Hematopoietic multipotent progenitor cell treated with erythropoietin and hydrocortisone succinate and interleukin-3 and kit ligand, for 8 days (in vitro differentiated cells): ENCODE data around the gene SH3BP5L.
A peak's percentile ranks its signal among the peaks of the same experiment; 100 is the strongest.
"Not testable (repeated sequence)": the region's sequence is repeated elsewhere in the genome, so short reads cannot be mapped to it uniquely, and the experiment has no call there.

Experiments used
- DNase-seq: peaks from one replicate; pipeline ENCODE4 v3.0.0-alpha.2; 2015

The SH3BP5L gene

DNA sequence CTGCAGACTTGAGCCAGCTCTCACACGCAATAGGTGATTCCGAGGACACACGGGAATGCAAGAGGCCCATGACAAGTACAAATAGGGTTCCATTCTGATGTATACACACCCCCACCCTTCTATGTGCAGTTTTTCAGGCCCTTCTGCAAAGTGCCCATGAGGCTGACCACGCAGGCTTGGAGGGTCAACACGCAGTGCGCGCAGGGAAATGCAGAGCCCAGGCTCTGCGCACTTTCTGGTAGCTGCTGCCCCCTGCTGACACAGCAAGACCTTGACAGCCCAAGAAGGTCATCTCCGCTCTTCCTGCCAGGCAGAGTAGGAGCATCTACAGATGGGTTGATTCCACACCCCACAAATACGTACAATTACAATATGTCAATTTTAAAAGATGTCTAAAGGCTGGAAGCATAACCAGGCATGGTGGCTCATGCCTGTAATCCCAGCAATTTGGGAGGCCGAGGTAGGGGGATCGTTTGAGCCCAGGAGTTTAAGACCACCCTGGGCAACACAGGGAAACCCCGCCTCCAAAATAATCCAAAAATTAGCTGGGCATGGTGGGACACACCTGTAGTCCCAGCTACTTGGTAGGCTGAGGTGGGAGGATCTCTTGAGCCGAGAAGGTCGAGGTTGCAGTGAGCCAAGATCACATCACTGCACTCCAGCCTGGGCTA lies 18.5 kb downstream of the SH3BP5L start:
- peak; percentile 62 for DNase-seq

GRCh38 chr1:248805876-248806275 lies 19.8 kb downstream of the SH3BP5L start:
- DNase-seq, result peak; percentile 44

- DNase-seq, result peak; percentile 51
Measured at GRCh38 chr1:248804771-248805681, 20.7 kb downstream of the SH3BP5L start.

DNA sequence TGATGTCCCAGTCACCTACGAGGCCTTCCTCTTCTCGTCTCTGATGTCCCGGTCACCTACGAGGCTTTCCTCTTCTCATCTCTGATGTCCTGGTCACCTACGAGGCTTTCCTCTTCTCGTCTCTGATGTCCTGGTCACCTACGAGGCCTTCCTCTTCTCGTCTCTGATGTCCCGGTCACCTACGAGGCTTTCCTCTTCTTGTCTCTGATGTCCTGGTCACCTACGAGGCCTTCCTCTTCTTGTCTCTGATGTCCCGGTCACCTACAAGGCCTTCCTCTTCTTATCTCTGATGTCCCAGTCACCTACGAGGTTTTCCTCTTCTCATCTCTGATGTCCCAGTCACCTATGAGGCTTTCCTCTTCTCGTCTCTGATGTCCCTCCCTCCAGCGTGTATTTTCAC lies 22.2 kb downstream of the SH3BP5L start:
- not testable (repeated sequence) for DNase-seq

GRCh38 chr1:248802454-248802853 lies 23.3 kb downstream of the SH3BP5L start:
- no peak for DNase-seq

DNA sequence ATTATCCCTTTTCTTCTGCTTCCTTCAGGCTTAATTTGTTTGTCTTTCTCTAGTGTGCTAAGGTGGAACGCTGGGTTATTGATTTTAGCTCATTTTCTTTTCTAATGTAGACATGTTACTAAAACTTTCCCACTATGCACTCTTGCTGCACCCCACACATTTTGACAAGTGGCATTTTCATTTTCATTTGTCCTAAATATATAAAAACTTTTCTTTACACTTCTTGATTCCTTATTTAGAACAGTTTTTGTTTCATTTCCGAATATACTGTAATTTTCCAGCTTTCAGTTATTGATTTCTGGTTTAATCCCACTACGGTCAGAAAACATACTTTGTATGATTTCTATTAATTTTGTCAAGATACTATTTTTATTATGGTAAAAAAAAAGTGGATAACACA lies 25.3 kb downstream of the SH3BP5L start:
- no peak for DNase-seq

DNA sequence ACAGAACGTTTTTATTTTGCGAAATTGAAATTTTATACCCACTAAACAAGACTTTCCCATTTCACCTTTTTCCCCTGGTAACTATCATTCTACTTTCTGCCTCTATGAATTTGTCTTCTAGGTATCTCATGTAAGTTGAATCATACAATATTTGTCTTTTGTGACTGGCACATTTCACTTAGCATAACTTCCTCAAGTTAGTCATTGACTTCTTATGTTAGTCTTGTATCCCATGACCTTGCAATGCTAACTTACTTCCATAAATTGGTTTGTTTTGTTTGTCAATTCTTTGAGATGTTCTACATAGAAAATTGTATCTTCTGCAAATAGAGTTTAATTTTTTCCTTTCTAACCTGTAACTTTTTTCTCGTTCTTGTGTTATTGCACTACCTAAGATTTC lies 26.9 kb downstream of the SH3BP5L start:
- no peak for DNase-seq

DNA sequence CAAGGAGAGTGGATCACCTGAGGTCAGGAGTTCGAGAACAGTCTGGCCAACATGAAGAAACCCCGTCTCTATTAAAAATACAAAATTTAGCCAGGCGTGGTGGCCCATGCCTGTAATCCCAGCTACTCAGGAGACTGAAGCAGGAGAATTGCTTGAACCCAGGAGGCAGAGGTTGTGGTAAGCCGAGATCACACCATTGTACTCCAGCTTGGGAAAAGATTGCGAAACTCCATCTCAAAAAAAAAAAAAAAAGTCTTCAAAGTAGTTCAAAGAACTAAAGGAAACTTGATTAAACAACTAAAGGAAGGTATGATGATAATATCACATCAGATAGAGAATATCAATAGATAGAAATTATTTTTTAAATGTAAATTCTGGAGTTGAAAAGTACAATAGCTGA lies 31.1 kb downstream of the SH3BP5L start:
- not testable (repeated sequence) for DNase-seq

DNA sequence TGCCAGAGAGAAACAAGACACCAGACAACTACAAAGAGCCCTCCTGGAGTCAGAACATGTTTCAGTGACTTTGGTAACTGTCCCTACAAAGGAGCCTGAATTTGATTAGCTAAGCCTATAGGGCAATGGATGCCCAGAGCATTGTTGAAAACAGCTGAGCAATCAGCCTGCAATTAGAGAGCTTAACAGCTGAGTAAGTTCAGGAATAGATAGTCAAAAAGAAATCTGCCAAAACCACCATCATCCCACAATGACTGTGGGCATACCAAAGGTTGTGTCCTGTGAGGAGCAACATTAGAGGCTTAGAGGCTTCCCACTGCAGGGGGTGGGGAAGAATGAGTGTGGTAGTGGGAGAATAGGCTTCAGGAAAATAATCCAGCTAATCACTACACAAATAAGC lies 32.1 kb downstream of the SH3BP5L start:
- no peak for DNase-seq

GRCh38 chr1:248792342-248792741 lies 33.4 kb downstream of the SH3BP5L start:
- no peak for DNase-seq

- DNase-seq, result no peak
Measured at GRCh38 chr1:248791010-248791409, 34.7 kb downstream of the SH3BP5L start.

GRCh38 chr1:248790456-248790855 lies 35.3 kb downstream of the SH3BP5L start:
- DNase-seq, result no peak

DNA sequence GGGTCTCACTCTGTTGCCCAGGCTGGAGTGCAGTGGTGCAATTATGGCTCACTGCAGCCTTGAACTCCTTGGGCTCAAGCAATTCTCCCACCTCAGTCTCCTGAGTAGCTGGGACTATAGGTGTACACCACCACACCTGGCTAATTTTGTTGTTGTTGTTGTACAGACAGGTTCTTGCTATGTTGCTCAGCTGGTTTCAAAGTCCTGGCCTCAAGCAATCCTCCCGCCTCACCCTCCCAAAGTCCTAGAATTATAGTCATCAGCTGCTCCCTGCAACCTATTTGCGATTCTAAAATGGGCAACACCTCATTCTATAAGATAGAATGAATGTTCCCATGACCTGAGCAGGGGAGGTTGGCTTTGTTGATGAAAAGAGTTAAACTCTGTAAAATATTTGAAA lies 36.4 kb downstream of the SH3BP5L start:
- not testable (repeated sequence) for DNase-seq

DNA sequence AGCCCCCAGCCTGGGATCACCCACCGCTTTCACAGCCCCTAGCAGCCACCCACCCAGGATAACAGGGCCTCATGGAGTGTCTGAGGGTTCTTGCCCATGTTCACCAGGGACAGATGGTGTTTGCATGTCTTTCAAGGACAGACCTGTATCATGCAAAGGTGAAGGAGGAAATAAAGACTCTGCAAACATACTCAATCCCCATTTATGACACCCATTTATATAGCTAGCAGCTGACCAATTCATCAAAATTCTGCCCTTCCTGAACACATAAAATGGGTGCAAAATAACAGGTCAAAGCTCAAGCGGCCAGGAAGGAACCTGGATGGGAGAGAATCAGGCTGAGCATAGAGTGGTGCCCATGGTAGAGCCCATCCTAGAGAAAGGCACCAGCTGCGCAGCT lies 37.4 kb downstream of the SH3BP5L start:
- no peak for DNase-seq

GRCh38 chr1:248787430-248787829 lies 38.3 kb downstream of the SH3BP5L start:
- no peak for DNase-seq

GRCh38 chr1:248786156-248786555 lies 39.6 kb downstream of the SH3BP5L start:
- DNase-seq, result peak; percentile 6

DNA sequence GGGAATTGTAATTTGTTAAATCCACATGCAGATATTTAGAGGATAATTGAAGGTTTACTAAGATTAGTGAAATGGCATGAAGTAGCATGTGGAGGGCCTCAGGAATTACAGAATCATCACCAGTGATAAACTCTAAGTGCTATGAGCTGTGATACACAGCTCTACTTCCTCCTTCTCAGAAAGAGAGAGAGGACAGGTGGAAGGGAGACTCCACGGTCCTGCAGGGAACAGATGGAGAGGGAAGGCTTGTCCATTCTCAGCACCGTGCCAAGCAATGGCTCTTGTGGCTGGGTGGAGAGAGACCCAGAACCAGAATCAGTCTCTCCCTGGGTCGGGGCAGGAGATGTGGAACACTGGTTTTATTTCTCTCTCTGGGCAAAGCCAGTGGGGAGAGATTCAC lies 42.3 kb downstream of the SH3BP5L start:
- no peak for DNase-seq

DNA sequence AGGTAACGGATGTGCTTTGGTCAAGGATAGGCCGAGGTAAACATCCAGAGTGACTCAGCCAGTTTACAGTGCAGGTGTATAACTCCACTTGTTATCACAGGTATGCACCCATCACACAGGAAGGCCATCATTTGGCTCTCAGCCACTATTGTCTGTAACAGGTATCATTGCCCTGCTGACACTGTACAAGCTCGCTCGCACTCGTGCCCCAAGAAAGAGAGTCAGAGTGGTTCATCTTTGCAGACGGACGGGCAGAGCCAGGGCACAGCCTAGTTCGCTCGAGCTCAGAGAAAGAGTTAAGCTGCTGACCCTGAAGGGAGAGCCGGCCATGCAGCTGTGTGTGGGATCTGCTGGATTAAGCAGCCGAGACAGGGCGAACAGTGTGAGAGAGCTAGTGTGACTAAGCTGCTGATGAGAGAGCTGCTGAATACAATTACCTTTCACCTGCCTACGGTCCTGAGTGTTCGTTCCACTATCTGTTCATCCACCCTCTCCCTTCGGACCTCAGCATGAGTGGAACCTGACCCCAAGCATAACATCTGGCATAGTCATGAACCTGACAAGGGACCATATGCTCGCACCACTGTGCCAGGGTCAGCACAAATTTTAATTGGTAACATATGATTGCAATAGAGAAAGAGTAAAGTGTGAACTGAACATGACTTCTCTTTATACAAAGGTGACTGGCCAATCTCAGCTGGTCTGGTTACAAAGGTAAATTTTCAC lies 43.1 kb downstream of the SH3BP5L start:
- no peak for DNase-seq

DNA sequence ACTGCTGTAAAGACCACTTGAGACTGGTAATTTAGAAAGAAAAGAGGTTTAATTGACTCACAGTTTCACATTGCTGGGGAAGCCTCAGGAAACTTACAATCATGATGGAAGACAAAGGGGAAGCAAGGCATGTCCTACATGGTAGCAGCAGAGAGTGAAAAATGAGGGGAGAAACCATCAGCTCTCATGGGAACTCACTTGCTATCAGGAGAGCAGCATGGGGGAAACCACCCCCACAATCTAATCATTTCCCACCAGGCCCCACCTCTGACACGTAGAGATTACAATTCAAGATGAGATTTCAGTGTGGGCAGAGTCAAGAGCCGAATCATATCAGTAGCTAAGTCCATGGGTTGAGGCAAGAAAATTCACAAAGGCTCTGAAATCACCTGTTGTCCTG lies 46.4 kb downstream of the SH3BP5L start:
- DNase-seq, result peak; percentile 43

DNA sequence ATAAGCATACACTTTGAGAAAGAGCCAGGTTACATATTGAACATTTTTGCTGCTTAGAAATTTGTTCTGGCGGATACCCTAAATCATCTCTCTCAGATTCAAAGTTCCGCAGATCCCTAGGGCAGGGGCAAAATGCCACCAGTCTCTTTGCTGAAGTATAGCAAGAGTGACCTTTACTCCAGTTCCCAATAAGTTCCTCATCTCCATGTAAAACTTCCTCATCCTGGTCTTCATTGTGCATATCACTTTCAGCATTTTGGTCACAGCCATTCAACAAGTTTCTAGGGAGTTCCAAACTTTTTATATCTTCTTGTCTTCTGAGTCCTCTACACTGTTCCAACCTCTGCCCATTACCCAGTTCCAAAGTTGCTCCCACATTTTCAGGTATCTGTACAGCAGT lies 46.8 kb downstream of the SH3BP5L start:
- DNase-seq, result no peak

- no peak for DNase-seq
Measured at GRCh38 chr1:248776991-248777390, 48.7 kb downstream of the SH3BP5L start.

DNA sequence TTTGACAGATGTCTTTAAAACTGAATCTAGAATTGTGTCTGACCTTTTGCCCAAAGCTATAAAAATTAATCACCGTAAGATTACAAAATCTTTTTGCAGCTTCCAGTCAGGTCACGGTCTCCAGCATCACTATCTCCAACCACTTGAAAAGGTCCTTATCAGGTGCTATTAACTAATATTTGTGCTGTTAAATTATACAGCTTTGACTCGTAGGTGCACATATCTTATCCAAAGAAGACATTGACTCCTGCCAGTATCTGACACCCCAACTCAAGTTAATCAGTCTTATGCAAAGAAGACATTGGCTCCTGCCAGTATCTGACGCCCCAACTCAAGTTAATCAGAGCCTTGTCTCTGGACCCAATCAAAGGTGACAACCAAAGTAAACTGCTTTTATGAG lies 50.3 kb downstream of the SH3BP5L start:
- DNase-seq, result no peak
